SK-N-SH (cell line): ENCODE measurements around the gene PAM.

Experiments
- CTCF ChIP-seq: fragments of 200-600 bp; sonication (generic); IDR thresholded peaks from 2 replicates; pipeline ENCODE4 v1.6.1; 2017; ENCODE audit warnings: antibody characterized with exemption, mild to moderate bottlenecking, moderate library complexity
- ELF1 ChIP-seq: IDR thresholded peaks from 2 replicates; pipeline ENCODE4 v1.4.0; 2012
- FOSL2 ChIP-seq: IDR thresholded peaks from 2 replicates; pipeline ENCODE4 v1.4.0; 2012; ENCODE audit warnings: low read depth, mild to moderate bottlenecking, moderate library complexity, borderline replicate concordance
- GABPA ChIP-seq: IDR thresholded peaks from 2 replicates; pipeline ENCODE4 v1.4.0; 2012; ENCODE audit warnings: low read depth, mild to moderate bottlenecking
- JUND ChIP-seq: IDR thresholded peaks from 2 replicates; pipeline ENCODE4 v1.4.0; 2012
- MAX ChIP-seq: IDR thresholded peaks from 2 replicates; pipeline ENCODE4 v1.4.0; 2012; ENCODE audit warnings: low read depth
- NRF1 ChIP-seq: IDR thresholded peaks from 2 replicates; pipeline ENCODE4 v1.6.1; 2012; ENCODE audit warnings: low read depth, mild to moderate bottlenecking, low read length
- POLR2AphosphoS5 ChIP-seq: IDR thresholded peaks from 2 replicates; pipeline ENCODE4 v1.6.1; 2012; ENCODE audit warnings: low read depth, low read length
- RCOR1 ChIP-seq: fragments of 150-350 bp; IDR thresholded peaks from 2 replicates; pipeline ENCODE4 v1.6.1; 2017; ENCODE audit warnings: antibody characterized with exemption, low read length
- REST ChIP-seq: IDR thresholded peaks from 2 replicates; pipeline ENCODE4 v1.6.1; 2012; ENCODE audit warnings: mild to moderate bottlenecking, low read depth, low read length, moderate library complexity
- TCF12 ChIP-seq: IDR thresholded peaks from 2 replicates; pipeline ENCODE4 v1.4.0; 2012
- USF2 ChIP-seq: fragments of 150-350 bp; IDR thresholded peaks from 2 replicates; pipeline ENCODE4 v1.6.1; 2017; ENCODE audit warnings: antibody characterized with exemption, low read length, low read depth, borderline replicate concordance

- TF ChIP-seq TCF12 = no peak
- no peak for TF ChIP-seq ELF1
- TF ChIP-seq CTCF = no peak
- TF ChIP-seq REST = no peak
- TF ChIP-seq POLR2AphosphoS5 = no peak
- TF ChIP-seq JUND = no peak
- no peak for TF ChIP-seq FOSL2
- TF ChIP-seq GABPA = no peak
- no peak for TF ChIP-seq USF2
- no peak for TF ChIP-seq MAX
- no peak for TF ChIP-seq NRF1
- TF ChIP-seq RCOR1 = no peak
Observed at GRCh38 chr5:102749416-102750030, 5.6 kb upstream of the PAM start.
